Heart left ventricle (tissue), 16 donors: ENCODE data around the gene TAF5L. TPM values are rescaled to one million over a fixed set of nuclear protein-coding genes. Genes with fewer than 3 reads are reported as not detected.

ENCODE experiments used
- ATAC-seq, 4 donors: fragments of 200-7000 bp; cut with Tn5 transposase; one replicate each; pipeline ENCODE4 v1.9.1; 2020 to 2022; ENCODE audit warnings: moderate library complexity in 4 of 4, mild to moderate bottlenecking in 3 of 4, moderate number of reproducible peaks in 1 of 4
- DNase-seq, 5 donors: peaks; one replicate each; pipeline ENCODE4 v3.0.0-alpha.2; 2020
- H3K27ac ChIP-seq, 12 donors: fragments of 200-600 bp; sonication (generic) in 4 of 12; one replicate each; pipeline versions ENCODE4 v1.5.0 to v1.8.0; 2016 to 2022; ENCODE audit warnings: mild to moderate bottlenecking in 2 of 12
- H3K27me3 ChIP-seq, 9 donors: fragments of 200-600 bp; sonication (generic) in 2 of 9; one replicate each; pipeline versions ENCODE4 v1.5.1 to v1.8.0; 2016 to 2022; ENCODE audit warnings: mild to moderate bottlenecking in 3 of 9
- H3K36me3 ChIP-seq, 9 donors: fragments of 200-600 bp; sonication (generic) in 2 of 9; one replicate each; pipeline versions ENCODE4 v1.5.0 to v1.8.0; 2018 to 2022; ENCODE audit warnings: mild to moderate bottlenecking in 2 of 9
- H3K4me1 ChIP-seq, 12 donors: fragments of 200-600 bp; sonication (generic) in 4 of 12; one replicate each; pipeline versions ENCODE4 v1.5.0 to v1.8.0; 2016 to 2022; ENCODE audit warnings: mild to moderate bottlenecking in 3 of 12
- H3K4me3 ChIP-seq, 12 donors: fragments of 200-600 bp; sonication (generic) in 4 of 12; one replicate each; pipeline versions ENCODE4 v1.5.0 to v1.8.0; 2017 to 2022; ENCODE audit warnings: mild to moderate bottlenecking in 9 of 12, moderate library complexity in 4 of 12
- H3K9me3 ChIP-seq, 12 donors: fragments of 200-600 bp; sonication (generic) in 4 of 12; one replicate each; pipeline versions ENCODE4 v1.5.0 to v1.8.0; 2016 to 2022; ENCODE audit warnings: mild to moderate bottlenecking in 1 of 12
- CTCF ChIP-seq, 12 donors: fragments of 200-600 bp; sonication (generic) in 4 of 12; IDR thresholded peaks; one replicate each; pipeline versions ENCODE4 v1.5.0 to v1.8.0; 2018 to 2022; ENCODE audit warnings: antibody characterized with exemption in 12 of 12, mild to moderate bottlenecking in 5 of 12
- POLR2A ChIP-seq, 2 donors: fragments of 450-650 bp; IDR thresholded peaks; one replicate each; pipeline ENCODE4 v1.6.1; 2017; ENCODE audit warnings: antibody characterized with exemption in 2 of 2, mild to moderate bottlenecking in 2 of 2, moderate library complexity in 2 of 2
- whole genome bisulfite sequencing, 4 donors: extraction: QIAGEN DNeasy Blood & Tissue Kit in 2 of 4; methylation state at CpG; one replicate each; pipeline versions ENCODE4 v1.1.5 to v1.1.7; 2013 to 2018; 5-methylcytosine and 5-hydroxymethylcytosine counted together
- intact Hi-C, 10 donors: fragments of 100-400 bp; cut with DNase I; formaldehyde crosslinking; loops; one replicate each; pipeline versions ENCODE4 v1.11.1 to v1.14.2; 2022
- polyA plus RNA-seq, 2 donors: library from polyadenylated mRNA; stranded (reverse); fragments of 200-250 nt; gene quantifications; one replicate each; pipeline ENCODE4 v1.2.3, GENCODE V29; 2013
- total RNA-seq, 9 donors: library from RNA; depleted of rRNA in 2 of 9; stranded (reverse); fragments of >200 nt in 2 of 9; fragmentation: NEBNext Ultra II Directional in 3 of 9; extraction: Animal tissue kit (Norgen Biotek cat#: 25700) in 3 of 9; gene quantifications; one replicate each; pipeline versions ENCODE4 v1.1.0 to v1.2.4, GENCODE V29; 2016 to 2023
- donor health status: ischemic (EF 13 %, LVEDD 7.1; RV severe dilation, severe dysfunction).
- donor health status: healthy with polysubstance abuse.
- donor health status: DM: no; HTN: yes; CAD: no.
- donor health status: DM: no; HTN: no; CAD: no.
- donor health status: ischemic (EF 25% LVEDD 6.9; RV normal size, moderate dysfunction).
- donor health status: ischemic (EF 25% LVEDD 5.7; RV mildly dilated, moderate dysfunction).
- donor health status: healthy.
- donor health status: DM: yes; HTN: yes; CAD: no.
- donor health status: ischemic (EF 35%, LVEDD 5.7; RV mildly dilated, moderate dysfunction).
- donor health status: nonischemic (EF 11% LVEDD 7.7; RV severe dilation, severe dysfunction).
- donor health status: DM: yes; HTN: yes; CAD: no.
- donor health status: PGD.
- donor health status: ischemic (EF 29% LVEDD 5.4; RV normal size, mild dysfunction).
- donor health status: nonischemic (EF 23%, LVEDD 6.1; RV moderate dilation, normal function).

Gene TAF5L
- total and polyA plus RNA-seq, 11 donors, result 4.4 to 15.4 (median 11.1) TPM

GRCh38 chr1:229665912-229666558 lies 40.1 kb upstream of the TAF5L start:
- Histone ChIP-seq H3K36me3 (peaks cover 0 to 5% (median 0%) of the 10 kb centered on the region in 9 donors), H3K27ac (no peak overlapping the region), H3K9me3 (no peaks in the 10 kb centered on the region), H3K4me1 (peaks cover 0 to 6% (median 0%) of the 10 kb centered on the region in 12 donors), H3K27me3 (no peaks in the 10 kb centered on the region), H3K4me3 (no peak overlapping the region)
- DNase-seq, result no peak
- no peak for TF ChIP-seq POLR2A (IDR thresholded peaks at IDR 0.05)
- no peak for TF ChIP-seq CTCF (IDR thresholded peaks at IDR 0.05)
- intact Hi-C loops, result loop anchor here in 3 of 10 donors (10.0 kb wide), 3 partner anchors 399 to 549 kb away; partner anchors contain the start of gene GALNT2 (in 1 of the 3)
- WGBS, 4 donors, result 86 to 91% (median 89%) methylated on average over 7 of the region's 7 CpGs
- ATAC-seq, result no peak

- no peak for TF ChIP-seq CTCF (IDR thresholded peaks at IDR 0.05)
- TF ChIP-seq POLR2A (IDR thresholded peaks at IDR 0.05), result no peak
- ATAC-seq (no peak), DNase-seq (no peak)
- Histone ChIP-seq H3K27ac (no peak overlapping the region), H3K9me3 (no peaks in the 10 kb centered on the region), H3K4me3 (no peak overlapping the region), H3K4me1 (peaks cover 0 to 6% (median 0%) of the 10 kb centered on the region in 12 donors), H3K36me3 (peaks cover 0 to 19% (median 9%) of the 10 kb centered on the region in 9 donors), H3K27me3 (no peaks in the 10 kb centered on the region)
- intact Hi-C loops, result loop anchor here in 8 of 10 donors (5.0 to 10.0 kb wide), 9 partner anchors 183 to 648 kb away; partner anchors contain the start of gene GALNT2 (in 2 of the 8)
- WGBS, 4 donors, result 47 to 62% (median 56%) methylated on average over 9 of the region's 9 CpGs
Observed at GRCh38 chr1:229664133-229664689, 38.3 kb upstream of the TAF5L start.

GRCh38 chr1:229661897-229662296 lies 36.0 kb upstream of the TAF5L start:
- DNase-seq, result no peak
- intact Hi-C loops, result loop anchor here (1.0 to 10.0 kb wide), 14 partner anchors 185 to 650 kb away; partner anchors contain the start of gene GALNT2 (in 2 of the 10)
- Histone ChIP-seq H3K27ac (no peak overlapping the region), H3K36me3 (peaks cover 0 to 42% (median 27%) of the 10 kb centered on the region in 9 donors), H3K4me3 (no peak overlapping the region), H3K4me1 (peaks cover 0 to 6% (median 0%) of the 10 kb centered on the region in 12 donors), H3K27me3 (no peaks in the 10 kb centered on the region), H3K9me3 (no peaks in the 10 kb centered on the region)
- TF ChIP-seq CTCF (IDR thresholded peaks at IDR 0.05) (no peak), POLR2A (IDR thresholded peaks at IDR 0.05) (no peak)
- WGBS, 4 donors, result 84 to 92% (median 90%) methylated on average over 8 of the region's 8 CpGs
- no peak for ATAC-seq
